B cell (primary cell): ENCODE results near the gene SMIM21. TPM values are rescaled to one million over a fixed set of nuclear protein-coding genes. Genes with fewer than 3 reads are reported as not detected.

Experiments
- ATAC-seq: fragments of 200-7000 bp; cut with Tn5 transposase; one replicate; pipeline ENCODE4 v1.10.0; 2021; ENCODE audit warnings: low read depth, mild to moderate bottlenecking, moderate number of reproducible peaks, moderate library complexity
- CTCF ChIA-PET: fragments of 350-600 bp; sonication (Branson Sonifier 250); formaldehyde crosslinking; loops from one replicate; lab custom pipeline; 2021; ENCODE audit warnings: antibody characterized with exemption, inconsistent platforms; lab: Charles Lee
- POLR2A ChIA-PET: fragments of 350-600 bp; sonication (Branson Sonifier 250); formaldehyde crosslinking; loops from one replicate; lab custom pipeline; 2021; ENCODE audit warnings: antibody characterized with exemption; lab: Charles Lee
- DNase-seq: peaks from one replicate; pipeline ENCODE4 v3.0.0; 2013
- H2AFZ ChIP-seq: 2 replicates; pipeline ENCODE4 v1.6.1; 2012; ENCODE audit warnings: mild to moderate bottlenecking, low read depth, low read length; ENCODE audit not compliant: insufficient read depth, poor library complexity, severe bottlenecking
- H3K27ac ChIP-seq, 2 donors: 1 replicate in 1 of 2; 2 replicates in 1 of 2; pipeline ENCODE4 v1.5.1; 2012 to 2013; ENCODE audit warnings: low read length in 2 of 2, mild to moderate bottlenecking in 2 of 2, moderate library complexity in 1 of 2
- H3K27me3 ChIP-seq, 4 experiments: fragments of 200-600 bp in 1 of 4; sonication (generic) in 1 of 4; replicated peaks in 1 of 4; 1 replicate in 2 of 4; 2 replicates in 2 of 4; pipeline versions ENCODE4 v1.6.1 to v1.7.0; 2013 to 2016; ENCODE audit warnings: low read length in 3 of 4, mild to moderate bottlenecking in 2 of 4, mixed read lengths in 1 of 4, moderate library complexity in 1 of 4; ENCODE audit not compliant: insufficient read depth in 4 of 4, control insufficient read depth in 3 of 4; ENCODE audit errors: control extremely low read depth in 1 of 4
- H3K36me3 ChIP-seq, 2 experiments: replicated peaks in 1 of 2; 1 replicate in 1 of 2; 2 replicates in 1 of 2; pipeline versions ENCODE4 v1.6.1 to v1.7.1; 2013; ENCODE audit warnings: low read length in 1 of 2; ENCODE audit not compliant: insufficient read depth in 2 of 2, control insufficient read depth in 1 of 2; ENCODE audit errors: control extremely low read depth in 1 of 2, extremely low read depth in 1 of 2
- H3K4me1 ChIP-seq, 2 donors: fragments of 200-600 bp in 1 of 2; sonication (generic) in 1 of 2; 1 replicate in 1 of 2; 2 replicates in 1 of 2; pipeline versions ENCODE4 v1.5.1 to v1.6.1; 2013 to 2017; ENCODE audit warnings: low read length in 2 of 2; ENCODE audit not compliant: control insufficient read depth in 2 of 2, insufficient read depth in 2 of 2
- H3K4me2 ChIP-seq: replicated peaks from 2 replicates; pipeline ENCODE3; 2012; ENCODE audit warnings: mild to moderate bottlenecking, low read depth, low read length; ENCODE audit not compliant: poor library complexity, severe bottlenecking
- H3K4me3 ChIP-seq, 5 experiments: fragments of 200-600 bp in 1 of 5; sonication (generic) in 1 of 5; 1 replicate in 3 of 5; 2 replicates in 2 of 5; pipeline versions ENCODE4 v1.5.1 to v1.7.0; 2011 to 2016; ENCODE audit warnings: low read length in 4 of 5, mild to moderate bottlenecking in 4 of 5, low read depth in 2 of 5, control low read depth in 1 of 5, moderate library complexity in 1 of 5; ENCODE audit not compliant: insufficient read depth in 1 of 5; ENCODE audit errors: control extremely low read depth in 1 of 5, extremely low read depth in 1 of 5
- H3K79me2 ChIP-seq: fragments of 200-600 bp; sonication (generic); one replicate; pipeline ENCODE4 v1.6.0; 2016; ENCODE audit warnings: low read length; ENCODE audit not compliant: control insufficient read depth, insufficient read depth
- H3K9ac ChIP-seq: fragments of 200-600 bp; sonication (generic); 2 replicates; pipeline ENCODE4 v1.6.1; 2017; ENCODE audit warnings: mild to moderate bottlenecking, low read length, moderate library complexity
- H3K9me3 ChIP-seq, 3 donors: one replicate each; pipeline versions ENCODE4 v1.6.1 to v1.7.1; 2013; ENCODE audit warnings: low read length in 2 of 3; ENCODE audit not compliant: control insufficient read depth in 2 of 3, insufficient read depth in 1 of 3; ENCODE audit errors: control extremely low read depth in 1 of 3
- H4K20me1 ChIP-seq: 2 replicates; pipeline ENCODE4 v1.6.0; 2012; ENCODE audit warnings: mild to moderate bottlenecking, low read length; ENCODE audit not compliant: insufficient read depth, control insufficient read depth, poor library complexity, severe bottlenecking
- H3K27ac Mint-ChIP-seq: one replicate; pipeline ENCODE4 v1.8.0; 2021; ENCODE audit warnings: mixed read lengths
- H3K27me3 Mint-ChIP-seq: one replicate; pipeline ENCODE4 v1.8.0; 2021; ENCODE audit warnings: mixed read lengths
- H3K4me1 Mint-ChIP-seq: one replicate; pipeline ENCODE4 v1.8.0; 2021; ENCODE audit warnings: mixed read lengths
- H3K4me3 Mint-ChIP-seq: one replicate; pipeline ENCODE4 v1.8.0; 2021; ENCODE audit warnings: mixed read lengths
- H3K9me3 Mint-ChIP-seq: one replicate; pipeline ENCODE4 v1.8.0; 2022; ENCODE audit warnings: mixed read lengths; ENCODE audit not compliant: insufficient read depth
- CTCF ChIP-seq: fragments of 200-600 bp; IDR thresholded peaks from one replicate; pipeline ENCODE4 v1.8.0; 2022; ENCODE audit warnings: antibody characterized with exemption, mild to moderate bottlenecking
- EZH2 ChIP-seq: IDR thresholded peaks from 2 replicates; pipeline ENCODE4 v1.6.1; 2012; ENCODE audit warnings: borderline replicate concordance, low read depth, mild to moderate bottlenecking, moderate library complexity, low read length; ENCODE audit not compliant: insufficient read depth, poor library complexity, severe bottlenecking
- WGBS: methylation state at CpG from one replicate; pipeline ENCODE4 v1.1.5; 2013; ENCODE audit warnings: missing lambda C conversion rate; ENCODE audit not compliant: insufficient coverage; 5-methylcytosine and 5-hydroxymethylcytosine counted together
- intact Hi-C: fragments of 100-400 bp; cut with micrococcal nuclease; formaldehyde crosslinking; loops from one replicate; pipeline ENCODE4 v1.10.0; 2022
- polyA minus RNA-seq: library from RNA; depleted of rRNA, polyadenylated mRNA; stranded (reverse); fragments of >200 nt; gene quantifications from 2 replicates; pipeline ENCODE4 v1.2.3, GENCODE V29; 2012
- polyA plus RNA-seq: library from polyadenylated mRNA; depleted of rRNA; stranded (reverse); fragments of >200 nt; gene quantifications from 2 replicates; pipeline ENCODE4 v1.2.3, GENCODE V29; 2012
- total RNA-seq, 2 donors: library from RNA; stranded (reverse); fragments of 120-200 nt in 1 of 2; gene quantifications; 1 replicate in 1 of 2; 2 replicates in 1 of 2; pipeline versions ENCODE4 v1.2.3 to v1.2.4, GENCODE V29; 2013 to 2022

The SMIM21 gene
- total RNA-seq (not detected in 2 replicates), polyA plus RNA-seq (not detected in 2 replicates), polyA minus RNA-seq (not detected in 2 replicates)
- total RNA-seq (2013), result not detected

GRCh38 chr18:75427603-75428002, at the start of gene SMIM21:
SMIM21 (minus strand) TSS chr18:75427703; CDS start chr18:75427563, 140 bp downstream.
- Mint-ChIP-seq H3K4me3 (no peak within 1 kb of the TSS), H3K27ac (no peak within 1 kb of the TSS), H3K9me3 (no peaks in the 10 kb centered on the region), H3K27me3 (peaks cover 9% of the 10 kb centered on the region), H3K4me1 (no peaks in the 10 kb centered on the region)
- H3K9me3 ChIP-seq, result no peaks in the 10 kb centered on the region
- WGBS, result 72% methylated on average over 2 of the region's 4 CpGs
- CTCF ChIA-PET, result no interaction called here
- H3K36me3 ChIP-seq, result no peaks in the 10 kb centered on the region
- TF ChIP-seq EZH2 (no peak), CTCF (no peak)
- peaks cover 0 to 3% (median 0%) of the 10 kb centered on the region in 4 experiments for H3K27me3 ChIP-seq
- intact Hi-C loops, result no loop called here
- no peak within 1 kb of the TSS for H3K27ac ChIP-seq
- no peak within 1 kb of the TSS for H3K4me2 ChIP-seq
- POLR2A ChIA-PET, result no interaction called here
- no peak within 1 kb of the TSS for H3K9ac ChIP-seq
- no peak within 1 kb of the TSS for H2AFZ ChIP-seq
- DNase-seq, result no peak
- H4K20me1 ChIP-seq, result no peaks in the 10 kb centered on the region
- no peaks in the 10 kb centered on the region for H3K4me1 ChIP-seq
- H3K79me2 ChIP-seq, result no peaks in the 10 kb centered on the region
- ATAC-seq, result no peak
- no peak within 1 kb of the TSS for H3K4me3 ChIP-seq

GRCh38 chr18:75475228-75475627, 47.7 kb upstream of the SMIM21 start:
- Histone ChIP-seq H3K9ac (no peak overlapping the region), H3K27me3 (no peaks in the 10 kb centered on the region), H4K20me1 (no peaks in the 10 kb centered on the region), H3K4me3 (no peak overlapping the region), H3K36me3 (no peaks in the 10 kb centered on the region), H2AFZ (no peak overlapping the region), H3K79me2 (no peaks in the 10 kb centered on the region), H3K27ac (no peak overlapping the region), H3K9me3 (no peaks in the 10 kb centered on the region), H3K4me2 (no peak overlapping the region), H3K4me1 (no peaks in the 10 kb centered on the region)
- ATAC-seq (no peak), DNase-seq (no peak)
- Mint-ChIP-seq H3K4me3 (no peak overlapping the region), H3K27ac (no peak overlapping the region), H3K9me3 (no peaks in the 10 kb centered on the region), H3K27me3 (peaks cover 1% of the 10 kb centered on the region), H3K4me1 (no peaks in the 10 kb centered on the region)
- CTCF ChIA-PET, result interaction anchor here (0.6 to 0.7 kb wide), 2 partner anchors 668 to 1031 kb away, joined by 3 read pairs; no protein-coding TSS in a partner anchor
- TF ChIP-seq CTCF, result no peak
- WGBS, result no CpG with 5 or more reads among the region's 2 CpGs
- intact Hi-C loops, result no loop called here
- POLR2A ChIA-PET, result no interaction called here
